Stimulated activated memory B cell treated with anti-CD40 and anti-IgM and Interleukin-4, amounts not matched to agents 10 μg/mL and 1 μg/mL and 100 μg/mL, for 72 hours (primary cell): Measurements from ENCODE around the gene FANCC.
A peak's percentile ranks its signal among the peaks of the same experiment; 100 is the strongest.

ENCODE experiments used
- ATAC-seq: fragments of 150-1000 bp; cut with Tn5 transposase; 2 replicates; pipeline ENCODE4 v1.10.0; 2021
- H3K27ac Mint-ChIP-seq: one replicate; pipeline ENCODE4 v1.8.0; 2022; ENCODE audit warnings: mild to moderate bottlenecking, mixed read lengths
- H3K27me3 Mint-ChIP-seq: one replicate; pipeline ENCODE4 v1.8.0; 2022; ENCODE audit warnings: mixed read lengths
- H3K36me3 Mint-ChIP-seq: one replicate; pipeline ENCODE4 v1.8.0; 2022; ENCODE audit warnings: mixed read lengths
- H3K4me1 Mint-ChIP-seq: one replicate; pipeline ENCODE4 v1.8.0; 2022; ENCODE audit warnings: mixed read lengths
- H3K4me3 Mint-ChIP-seq: one replicate; pipeline ENCODE4 v1.8.0; 2022; ENCODE audit warnings: mild to moderate bottlenecking, moderate library complexity, mixed read lengths
- H3K9me3 Mint-ChIP-seq: one replicate; pipeline ENCODE4 v1.8.0; 2022; ENCODE audit warnings: mixed read lengths

FANCC gene, protein sequence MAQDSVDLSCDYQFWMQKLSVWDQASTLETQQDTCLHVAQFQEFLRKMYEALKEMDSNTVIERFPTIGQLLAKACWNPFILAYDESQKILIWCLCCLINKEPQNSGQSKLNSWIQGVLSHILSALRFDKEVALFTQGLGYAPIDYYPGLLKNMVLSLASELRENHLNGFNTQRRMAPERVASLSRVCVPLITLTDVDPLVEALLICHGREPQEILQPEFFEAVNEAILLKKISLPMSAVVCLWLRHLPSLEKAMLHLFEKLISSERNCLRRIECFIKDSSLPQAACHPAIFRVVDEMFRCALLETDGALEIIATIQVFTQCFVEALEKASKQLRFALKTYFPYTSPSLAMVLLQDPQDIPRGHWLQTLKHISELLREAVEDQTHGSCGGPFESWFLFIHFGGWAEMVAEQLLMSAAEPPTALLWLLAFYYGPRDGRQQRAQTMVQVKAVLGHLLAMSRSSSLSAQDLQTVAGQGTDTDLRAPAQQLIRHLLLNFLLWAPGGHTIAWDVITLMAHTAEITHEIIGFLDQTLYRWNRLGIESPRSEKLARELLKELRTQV

DNA sequence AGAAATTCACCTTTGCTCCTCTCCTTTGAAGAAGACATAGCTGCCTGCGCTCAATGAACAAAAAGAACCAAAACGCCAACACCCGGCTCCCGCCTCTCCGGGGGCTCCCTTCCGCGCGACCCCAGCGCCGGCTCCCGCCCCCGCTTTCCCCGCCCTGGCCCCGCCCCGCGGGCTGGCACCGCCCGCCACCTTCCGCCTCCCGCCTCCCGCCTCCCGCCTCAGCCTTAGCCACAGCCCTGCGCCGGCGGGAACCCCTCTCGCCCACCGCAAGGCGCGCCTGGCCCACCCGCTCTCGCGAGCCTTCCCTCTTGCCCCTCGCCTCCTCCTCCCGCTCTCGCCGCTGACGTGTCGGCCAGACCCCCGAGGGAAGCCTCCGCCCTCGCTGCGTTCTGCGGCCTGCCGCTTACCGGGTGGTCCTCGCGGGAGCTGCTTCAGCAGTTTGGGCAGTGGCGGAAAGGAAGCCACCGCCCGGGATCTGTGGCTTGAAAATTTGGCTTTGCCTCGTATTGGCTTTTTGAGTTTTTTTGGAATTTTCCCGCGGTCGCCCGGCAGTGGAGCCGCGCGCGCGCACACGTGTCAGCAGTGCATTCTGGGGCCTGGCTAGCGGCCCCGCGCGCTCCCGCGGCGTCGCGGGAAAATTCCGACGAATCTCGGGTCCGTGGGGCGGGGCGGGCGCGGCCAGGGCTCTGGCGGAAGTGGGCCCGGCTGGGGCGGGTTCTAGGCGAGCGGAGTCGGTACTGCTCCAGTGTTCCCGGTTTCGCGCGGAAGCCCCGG is at the start of gene FANCC:
Gene FANCC, minus strand, starts transcription at position 591 of the 774 bp plus-strand sequence. CDS start 68,418 bp downstream, outside the sequence.
- Mint-ChIP-seq H3K4me1 (peaks cover 25% of the 10 kb centered on the region), H3K36me3 (no peaks in the 10 kb centered on the region), H3K27me3 (no peaks in the 10 kb centered on the region), H3K27ac (peak within 1 kb of the TSS; percentile 98), H3K4me3 (peak within 1 kb of the TSS; percentile 97), H3K9me3 (no peaks in the 10 kb centered on the region)
- peak; percentile 92 for ATAC-seq

DNA sequence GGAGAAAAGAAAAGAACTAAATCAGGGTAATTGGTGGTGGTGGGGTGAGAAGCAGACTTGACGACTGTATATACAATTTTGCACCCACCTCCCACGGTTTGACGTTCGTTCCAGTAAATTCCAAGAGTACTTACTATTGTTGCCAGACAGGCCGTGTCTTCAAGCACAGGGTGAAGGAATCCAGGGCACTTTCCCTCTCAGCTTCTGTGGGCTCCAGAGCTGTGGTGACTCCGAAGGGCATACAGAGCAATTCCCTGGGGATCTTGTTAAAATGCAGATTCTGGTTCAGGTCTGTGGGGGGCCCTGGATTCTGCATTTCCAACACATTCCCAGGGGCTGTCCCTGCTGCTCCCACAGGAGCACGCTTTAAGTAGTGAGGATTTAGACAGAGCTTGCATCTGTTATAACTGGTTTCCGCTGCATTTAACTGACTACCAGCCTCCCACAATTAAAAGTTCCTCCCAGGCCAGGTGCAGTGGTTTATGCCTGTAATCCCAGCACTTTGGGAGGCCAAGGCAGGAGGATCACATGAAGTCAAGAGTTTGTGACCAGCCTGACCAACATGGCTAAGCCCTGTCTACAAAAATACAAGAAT is 49.3 kb upstream of the FANCC start:
- peaks cover 3% of the 10 kb centered on the region for H3K9me3 Mint-ChIP-seq
- H3K27ac Mint-ChIP-seq, result no peak overlapping the region
- no peak overlapping the region for H3K4me3 Mint-ChIP-seq
- H3K27me3 Mint-ChIP-seq, result peaks cover 35% of the 10 kb centered on the region
- H3K4me1 Mint-ChIP-seq, result no peaks in the 10 kb centered on the region
- no peak for ATAC-seq
- no peaks in the 10 kb centered on the region for H3K36me3 Mint-ChIP-seq

DNA sequence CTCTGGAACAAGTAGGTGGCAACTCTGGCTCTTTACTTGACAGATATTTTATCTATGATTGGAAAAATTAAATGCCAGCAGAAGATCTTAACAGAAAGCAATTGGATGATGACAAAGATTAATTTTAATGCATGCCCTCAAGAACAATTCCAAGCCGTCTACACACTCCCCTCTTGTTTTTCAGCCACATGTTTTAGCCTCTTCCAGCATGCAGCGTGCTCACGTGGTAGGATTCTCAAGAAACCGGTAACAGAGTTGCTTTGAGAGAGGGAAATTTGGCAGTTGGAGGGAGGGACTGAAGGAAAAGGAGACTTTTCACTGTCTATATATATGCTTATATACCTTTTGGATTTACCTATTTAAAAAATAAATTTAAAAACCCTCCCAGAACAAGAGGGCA is 48.3 kb upstream of the FANCC start:
- peaks cover 35% of the 10 kb centered on the region for H3K27me3 Mint-ChIP-seq
- no peak overlapping the region for H3K27ac Mint-ChIP-seq
- no peaks in the 10 kb centered on the region for H3K36me3 Mint-ChIP-seq
- H3K4me3 Mint-ChIP-seq, result no peak overlapping the region
- no peak for ATAC-seq
- peaks cover 3% of the 10 kb centered on the region for H3K9me3 Mint-ChIP-seq
- no peaks in the 10 kb centered on the region for H3K4me1 Mint-ChIP-seq

DNA sequence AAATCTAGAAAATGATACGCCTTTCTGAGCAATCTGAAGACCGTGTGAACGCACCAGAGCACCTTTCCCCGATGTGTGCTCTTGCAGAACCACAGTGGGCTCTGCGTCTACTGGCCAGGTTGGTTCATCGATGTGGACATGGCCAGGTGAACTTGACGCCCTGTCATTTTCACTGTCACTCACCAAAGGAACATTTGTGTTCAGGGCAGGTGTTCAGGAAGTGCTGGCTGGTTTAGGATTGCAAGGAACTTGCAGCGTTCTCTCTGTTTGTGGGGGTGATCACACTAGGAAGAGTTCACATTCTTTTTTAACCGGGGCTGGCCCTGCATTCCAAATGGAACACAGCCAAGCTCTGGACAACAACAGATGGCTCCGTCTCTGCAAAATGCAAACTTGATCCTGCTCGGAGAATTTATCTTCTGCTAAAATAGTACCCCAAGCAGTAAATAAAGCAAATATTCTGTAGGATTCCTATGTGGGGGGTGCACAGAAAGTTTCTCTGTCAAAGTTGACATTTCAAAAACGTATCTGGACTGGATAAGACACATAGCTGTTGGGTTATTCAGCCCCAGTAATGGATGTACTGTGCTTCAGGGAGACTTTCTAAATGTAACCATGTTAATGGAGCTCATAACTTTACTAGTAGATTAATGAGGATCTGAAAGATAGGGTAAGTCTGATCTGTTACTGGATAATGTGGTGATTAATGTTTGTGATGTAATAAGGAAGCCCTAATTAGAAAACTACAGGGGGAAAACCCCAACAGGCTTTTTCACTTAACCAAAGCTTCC is 45.7 kb upstream of the FANCC start:
- H3K36me3 Mint-ChIP-seq, result no peaks in the 10 kb centered on the region
- no peaks in the 10 kb centered on the region for H3K4me1 Mint-ChIP-seq
- no peak for ATAC-seq
- H3K4me3 Mint-ChIP-seq, result no peak overlapping the region
- H3K9me3 Mint-ChIP-seq, result peaks cover under 1% of the 10 kb centered on the region
- H3K27ac Mint-ChIP-seq, result no peak overlapping the region
- peaks cover 11% of the 10 kb centered on the region for H3K27me3 Mint-ChIP-seq

DNA sequence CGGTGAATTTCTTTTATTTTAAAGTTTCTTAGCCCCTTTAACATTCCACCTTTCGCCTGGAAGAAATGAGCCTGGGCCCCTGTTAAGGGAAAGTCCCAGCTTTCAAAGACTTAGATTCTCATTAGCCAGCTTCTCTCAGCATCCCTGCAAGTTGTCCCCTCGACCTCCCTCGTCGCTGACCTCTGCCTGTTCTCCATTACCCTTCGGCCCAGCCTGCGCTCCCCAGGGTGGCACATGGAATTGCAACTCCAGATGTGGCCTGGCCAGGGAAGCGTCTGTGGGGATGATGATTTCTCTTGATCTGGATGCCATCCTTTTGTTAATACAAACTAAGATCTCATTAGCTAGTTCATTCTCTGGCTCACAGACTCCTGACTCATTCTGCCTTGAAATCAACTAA is 43.4 kb upstream of the FANCC start:
- no peak overlapping the region for H3K27ac Mint-ChIP-seq
- no peak overlapping the region for H3K4me3 Mint-ChIP-seq
- H3K27me3 Mint-ChIP-seq, result peaks cover 13% of the 10 kb centered on the region
- no peaks in the 10 kb centered on the region for H3K4me1 Mint-ChIP-seq
- no peaks in the 10 kb centered on the region for H3K9me3 Mint-ChIP-seq
- H3K36me3 Mint-ChIP-seq, result no peaks in the 10 kb centered on the region
- ATAC-seq, result no peak

DNA sequence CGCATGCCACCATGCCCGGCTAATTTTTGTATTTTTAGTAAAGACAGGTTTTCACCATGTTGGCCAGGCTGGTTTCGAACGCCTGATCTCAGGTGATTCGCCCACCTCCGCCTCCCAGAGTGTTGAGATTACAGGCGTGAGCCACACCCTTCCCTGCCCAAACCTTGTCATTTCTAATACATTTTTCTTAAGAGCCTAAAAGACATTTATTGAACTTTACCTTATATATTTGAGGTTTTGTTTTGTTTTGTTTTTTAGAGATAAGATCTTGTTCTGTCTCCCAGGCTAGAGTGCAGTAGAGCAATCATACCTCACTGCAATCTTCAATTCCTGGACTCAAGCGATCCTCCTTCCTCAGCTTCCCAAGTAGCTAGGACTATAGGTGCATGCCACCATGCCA is 39.8 kb upstream of the FANCC start:
- Mint-ChIP-seq H3K36me3 (no peaks in the 10 kb centered on the region), H3K4me3 (no peak overlapping the region), H3K27me3 (peaks cover 13% of the 10 kb centered on the region), H3K27ac (no peak overlapping the region), H3K4me1 (no peaks in the 10 kb centered on the region), H3K9me3 (no peaks in the 10 kb centered on the region)
- ATAC-seq, result no peak

DNA sequence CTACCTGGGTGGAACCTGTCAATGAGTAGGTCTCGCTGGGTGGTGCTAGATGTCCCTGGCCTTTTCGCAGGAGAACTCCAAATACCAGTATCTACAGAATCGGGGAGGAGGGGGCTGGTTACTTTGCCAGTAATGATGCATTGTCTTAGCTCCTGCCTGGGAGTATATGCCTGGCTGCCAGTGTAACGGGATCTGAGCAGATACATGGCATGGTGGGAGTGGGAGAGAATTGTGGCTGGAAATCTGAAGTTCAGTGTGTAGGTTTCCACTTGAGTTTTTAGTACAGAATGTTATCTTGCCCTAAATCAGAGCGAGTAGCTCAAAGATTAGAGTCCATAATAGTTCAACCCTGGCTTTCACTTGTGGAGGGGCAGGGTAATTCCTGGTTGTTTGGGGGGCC is 38.0 kb upstream of the FANCC start:
- Mint-ChIP-seq H3K4me3 (no peak overlapping the region), H3K27me3 (peaks cover 23% of the 10 kb centered on the region), H3K4me1 (no peaks in the 10 kb centered on the region), H3K27ac (no peak overlapping the region), H3K36me3 (no peaks in the 10 kb centered on the region), H3K9me3 (no peaks in the 10 kb centered on the region)
- no peak for ATAC-seq

DNA sequence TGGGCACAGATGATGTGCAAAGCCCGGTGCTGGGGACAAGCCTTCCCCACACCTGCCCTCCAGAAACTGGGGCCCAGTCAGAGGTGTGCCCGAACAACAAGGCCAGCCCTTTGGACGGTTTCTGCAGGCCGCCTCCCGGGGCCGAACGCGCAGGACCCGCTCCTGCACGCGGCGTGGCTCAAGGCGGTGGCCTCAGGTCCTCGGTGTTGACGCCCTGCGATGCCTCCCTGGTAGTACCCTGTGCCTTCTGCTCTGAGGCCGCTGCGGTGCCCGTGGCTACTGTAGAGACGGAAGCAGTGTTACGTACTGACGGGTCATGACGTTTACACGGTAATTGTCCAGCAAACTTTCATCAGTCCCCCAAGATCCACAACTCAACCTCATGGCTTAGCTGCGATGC is 33.5 kb upstream of the FANCC start:
- Mint-ChIP-seq H3K27ac (no peak overlapping the region), H3K4me1 (peaks cover 5% of the 10 kb centered on the region), H3K27me3 (peaks cover 48% of the 10 kb centered on the region), H3K36me3 (no peaks in the 10 kb centered on the region), H3K4me3 (no peak overlapping the region), H3K9me3 (no peaks in the 10 kb centered on the region)
- no peak for ATAC-seq

DNA sequence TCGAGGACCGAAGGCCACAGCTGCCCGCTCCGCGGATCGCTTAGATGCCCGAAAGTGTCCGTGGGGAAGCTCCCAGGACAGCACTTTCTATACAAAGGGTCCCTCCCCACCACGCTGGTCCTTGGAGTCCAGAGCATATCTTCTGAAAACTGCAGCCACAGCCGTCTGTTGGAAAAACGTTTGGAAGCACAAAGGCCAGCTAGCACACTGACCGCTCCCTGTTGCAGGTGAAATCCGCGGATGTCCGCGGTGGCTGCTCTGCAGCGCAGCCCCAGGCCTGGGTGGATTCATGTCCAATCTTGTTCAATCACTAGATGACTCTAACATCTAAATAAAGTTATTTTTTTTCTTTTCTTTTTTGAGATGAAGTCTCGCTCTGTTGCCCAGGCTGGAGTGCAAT is 32.8 kb upstream of the FANCC start:
- no peak overlapping the region for H3K27ac Mint-ChIP-seq
- H3K4me1 Mint-ChIP-seq, result peaks cover 5% of the 10 kb centered on the region
- H3K27me3 Mint-ChIP-seq, result peaks cover 53% of the 10 kb centered on the region
- ATAC-seq, result no peak
- H3K9me3 Mint-ChIP-seq, result no peaks in the 10 kb centered on the region
- H3K36me3 Mint-ChIP-seq, result no peaks in the 10 kb centered on the region
- no peak overlapping the region for H3K4me3 Mint-ChIP-seq

DNA sequence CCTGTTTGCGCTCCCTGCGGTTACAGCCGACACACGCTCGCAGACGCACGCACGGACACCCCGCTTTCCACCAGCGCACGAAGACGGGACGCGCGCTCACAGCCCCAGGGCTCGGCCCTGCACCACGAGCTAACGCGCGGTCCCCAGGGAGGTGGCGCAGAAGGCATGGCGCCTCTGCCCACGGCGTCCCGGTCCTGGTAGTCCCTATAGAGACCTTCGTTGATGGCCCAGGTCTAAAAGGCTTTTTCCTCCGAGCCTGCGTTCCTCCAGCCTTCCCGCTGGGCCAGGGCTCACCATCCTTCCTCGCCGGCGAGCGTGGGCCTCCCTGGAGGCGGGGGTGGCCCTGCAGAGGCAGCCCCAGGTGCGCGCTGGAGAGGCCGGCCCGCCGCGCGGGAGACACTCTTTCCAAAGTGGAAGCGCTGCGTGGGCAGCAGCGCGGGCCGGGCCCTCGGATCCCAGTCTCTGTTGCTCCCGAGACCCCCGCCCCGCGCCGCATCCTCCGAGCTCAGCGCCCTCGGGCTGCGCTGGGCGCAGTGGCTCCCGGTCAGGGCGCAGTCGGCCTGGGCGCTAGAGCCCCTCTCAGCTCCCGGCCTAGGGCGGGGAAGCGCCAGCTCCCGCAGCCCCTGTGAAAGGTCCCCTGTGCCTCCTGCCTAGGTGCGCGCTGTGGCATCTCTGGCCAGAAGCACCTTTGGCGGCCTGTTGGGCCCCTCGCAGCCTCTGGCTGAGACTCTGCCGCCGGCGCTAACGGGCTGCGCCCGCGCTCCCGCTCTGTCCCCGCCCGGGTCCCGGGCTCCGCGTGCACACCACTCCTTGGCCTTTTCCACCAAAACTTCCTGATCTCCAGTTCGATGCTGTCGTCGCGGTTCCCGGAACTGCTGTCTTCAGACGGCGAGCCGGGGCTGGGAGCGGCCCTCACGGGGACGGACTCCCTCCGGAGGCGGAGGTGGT is 31.9 kb upstream of the FANCC start:
- H3K36me3 Mint-ChIP-seq, result no peaks in the 10 kb centered on the region
- no peaks in the 10 kb centered on the region for H3K9me3 Mint-ChIP-seq
- H3K27me3 Mint-ChIP-seq, result peaks cover 53% of the 10 kb centered on the region
- no peak overlapping the region for H3K27ac Mint-ChIP-seq
- H3K4me1 Mint-ChIP-seq, result peaks cover 5% of the 10 kb centered on the region
- ATAC-seq, result no peak
- H3K4me3 Mint-ChIP-seq, result peak overlapping the region; percentile 12

DNA sequence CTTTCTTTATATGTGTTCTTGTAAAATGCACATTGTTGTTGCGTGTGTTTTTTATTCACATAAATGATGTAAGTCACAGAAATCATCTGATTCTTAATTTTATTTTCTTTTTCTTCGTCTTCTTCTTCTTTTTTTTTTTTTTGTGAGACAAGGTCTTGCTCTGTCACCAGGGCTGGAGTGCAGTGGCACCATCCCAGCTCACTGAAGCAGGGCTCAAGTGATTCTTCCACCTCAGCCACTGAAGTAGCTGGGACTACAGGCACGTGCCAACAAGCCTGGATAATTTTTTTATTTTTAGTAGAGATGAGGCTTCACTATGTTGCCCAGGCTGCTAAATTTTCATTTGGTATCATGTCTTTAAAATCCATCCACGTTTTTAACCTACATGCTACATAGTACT is 28.5 kb upstream of the FANCC start:
- H3K27me3 Mint-ChIP-seq, result peaks cover 49% of the 10 kb centered on the region
- H3K4me1 Mint-ChIP-seq, result peaks cover 5% of the 10 kb centered on the region
- no peak for ATAC-seq
- no peak overlapping the region for H3K27ac Mint-ChIP-seq
- H3K36me3 Mint-ChIP-seq, result no peaks in the 10 kb centered on the region
- no peaks in the 10 kb centered on the region for H3K9me3 Mint-ChIP-seq
- no peak overlapping the region for H3K4me3 Mint-ChIP-seq

DNA sequence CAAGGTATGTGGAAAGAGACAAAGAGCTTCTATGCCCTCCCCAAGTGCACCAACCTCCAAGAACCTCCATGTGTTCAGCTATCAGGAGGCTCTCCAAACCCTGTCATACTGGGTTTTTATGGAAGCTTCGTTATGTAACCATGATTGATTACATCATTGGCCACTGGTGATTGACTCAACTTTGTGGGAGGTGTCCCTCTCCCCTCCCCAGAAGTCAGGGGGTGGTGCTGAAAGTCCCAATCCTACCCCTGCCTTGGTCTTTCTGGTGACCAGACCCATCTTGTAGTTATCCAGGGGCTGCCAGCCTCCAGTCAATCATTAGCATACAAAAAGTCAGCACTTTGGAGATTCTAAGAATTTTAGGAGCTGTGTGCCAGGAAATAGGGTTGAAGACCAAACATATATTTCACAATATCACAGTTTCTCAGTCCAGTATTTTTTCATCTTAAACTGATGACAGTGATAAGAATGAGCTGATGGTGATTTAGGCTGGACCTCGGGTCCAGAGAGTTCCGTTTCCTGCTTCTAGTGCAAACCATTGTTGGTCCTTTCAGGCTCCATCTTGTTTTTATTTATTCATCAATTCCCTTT is 27.3 kb upstream of the FANCC start:
- Mint-ChIP-seq H3K4me1 (peaks cover 3% of the 10 kb centered on the region), H3K27me3 (peaks cover 37% of the 10 kb centered on the region), H3K27ac (no peak overlapping the region), H3K36me3 (no peaks in the 10 kb centered on the region), H3K9me3 (no peaks in the 10 kb centered on the region), H3K4me3 (no peak overlapping the region)
- no peak for ATAC-seq

DNA sequence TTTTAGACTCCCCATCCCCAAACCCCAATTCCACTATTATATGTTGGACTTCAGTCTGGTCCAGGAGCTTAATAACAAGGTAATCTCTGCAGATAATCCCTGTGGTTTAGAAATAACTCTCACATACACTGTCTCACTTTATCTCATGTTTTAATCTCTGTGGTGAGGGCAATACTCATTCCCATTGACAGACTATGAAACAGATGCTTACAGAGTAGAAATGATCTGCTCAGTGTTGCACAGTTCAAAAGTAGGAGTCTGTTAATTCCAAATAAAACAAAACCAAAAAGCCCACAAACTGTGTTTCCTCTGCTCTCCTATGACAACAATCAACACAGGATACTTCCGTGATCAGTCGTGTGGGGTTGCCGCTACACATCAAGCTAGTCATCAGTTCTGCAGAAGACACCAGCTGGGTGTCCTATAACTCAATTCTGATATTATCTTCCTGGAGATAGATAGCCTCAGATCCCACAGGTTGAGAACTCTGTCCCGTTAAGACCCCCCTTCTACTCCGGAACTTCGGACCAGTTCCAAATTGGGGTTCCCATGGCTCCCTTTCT is 26.3 kb upstream of the FANCC start:
- Mint-ChIP-seq H3K4me1 (no peaks in the 10 kb centered on the region), H3K36me3 (no peaks in the 10 kb centered on the region), H3K27ac (no peak overlapping the region), H3K9me3 (no peaks in the 10 kb centered on the region), H3K4me3 (no peak overlapping the region), H3K27me3 (peaks cover 32% of the 10 kb centered on the region)
- ATAC-seq, result no peak
